ENCODE data around the gene AP3D1. TPM values are rescaled to one million over a fixed set of nuclear protein-coding genes. Genes with fewer than 3 reads are reported as not detected.

AP3D1 gene
- total and polyA plus RNA-seq, 2 donors (not counting 3 experiments of a cell fraction or from before 2014, with no cell fraction given) = 130 to 137 TPM

DNA sequence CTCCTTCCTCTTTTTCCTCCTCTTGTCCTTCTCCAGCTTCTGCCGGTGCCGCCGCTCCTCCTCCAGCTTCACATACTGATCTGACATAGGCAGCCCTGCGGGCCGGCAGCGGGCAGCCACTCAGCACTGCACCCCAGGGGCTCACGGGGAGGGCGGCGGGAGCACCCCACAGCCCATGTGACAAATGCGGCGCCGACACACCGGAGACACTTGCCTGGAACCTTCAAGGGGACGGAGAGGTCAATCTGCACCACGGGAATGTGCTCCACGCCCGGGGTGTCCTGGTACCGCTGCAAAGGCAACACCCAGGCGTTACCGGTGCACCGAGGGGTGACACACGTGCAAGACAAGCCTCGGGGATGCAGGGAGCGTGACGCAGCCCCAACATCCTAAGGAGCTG lies 36.0 kb downstream of the AP3D1 start:
- H3K36me3 ChIP-seq (ENCODE audit: control insufficient read depth in 2 of 2, extremely low read depth in 1 of 2, insufficient read depth in 2 of 2, low read length in 2 of 2) = peaks cover 28 to 85% of the 10 kb centered on the region in 2 experiments
- H3K4me1 ChIP-seq (ENCODE audit: control insufficient read depth, extremely low read depth, insufficient read depth, low read length) = no peaks in the 10 kb centered on the region
- H3K79me2 ChIP-seq (ENCODE audit: control insufficient read depth, insufficient read depth, low read length) = no peaks in the 10 kb centered on the region
- FAIRE-seq (no peak), DNase-seq (ENCODE audit: low read depth, low spot score) (no peak)
- no peak overlapping the region for H3K9ac ChIP-seq (replicated peaks; ENCODE audit: extremely low read depth, insufficient read depth, low read length)
- no peaks in the 10 kb centered on the region for H4K20me1 ChIP-seq (replicated peaks; ENCODE audit: control insufficient read depth, extremely low read depth, insufficient read depth, low read length)
- H3K9me3 ChIP-seq (replicated peaks; ENCODE audit: control insufficient read depth, insufficient read depth, low read length) = no peaks in the 10 kb centered on the region
- H3K27ac ChIP-seq (ENCODE audit: insufficient read depth, low read depth, low read length) = no peak overlapping the region
- intact Hi-C loops (cut with micrococcal nuclease) = no loop called here
- no TSS peak for BruUV-seq (replicated peaks)
- no peak overlapping the region for H3K4me3 ChIP-seq (replicated peaks in 1 of 3; ENCODE audit: insufficient read depth in 1 of 3, low read depth in 1 of 3, low read length in 3 of 3)
- CTCF ChIA-PET = interaction anchor here (0.9 kb wide), 1 partner anchor 9 kb away, joined by 3 read pairs; no protein-coding TSS in a partner anchor
- TF ChIP-seq JUN (IDR thresholded peaks at IDR 0.05; ENCODE audit: borderline replicate concordance, insufficient read depth, insufficient read length, low read depth) (no peak), FOS (IDR thresholded peaks at IDR 0.05; ENCODE audit: borderline replicate concordance, insufficient read depth, low read length) (no peak), POLR2AphosphoS5 (IDR thresholded peaks at IDR 0.05; ENCODE audit: insufficient read depth, low read depth, low read length) (no peak), CTCF (IDR thresholded peaks at IDR 0.05; ENCODE audit: extremely low read depth in 1 of 2, insufficient read depth in 1 of 2, low read depth in 1 of 2, low read length in 2 of 2) (no peak), GATA2 (IDR thresholded peaks at IDR 0.05; ENCODE audit: insufficient read depth, insufficient read length, low read depth, low read length) (no peak), MAX (IDR thresholded peaks at IDR 0.05; ENCODE audit: insufficient read depth, insufficient read length) (no peak), MYC (IDR thresholded peaks at IDR 0.05; ENCODE audit: low read depth, low read length) (no peak), EZH2 (IDR thresholded peaks at IDR 0.05; ENCODE audit: borderline replicate concordance, low read depth, low read length, severe bottlenecking) (no peak), POLR2A (IDR thresholded peaks at IDR 0.05; ENCODE audit: low read depth, low read length) (no peak)
- H2AFZ ChIP-seq (ENCODE audit: low read depth, low read length) = no peak overlapping the region
- dilution Hi-C loops (cut with MboI; ENCODE audit: extremely low pct_ligation_motif_present, low sequenced_read_pairs) = no loop called here
- no peaks in the 10 kb centered on the region for H3K9me1 ChIP-seq (replicated peaks; ENCODE audit: control insufficient read depth, extremely low read depth, insufficient read depth, low read length)
- no peak overlapping the region for H3K4me2 ChIP-seq (ENCODE audit: insufficient read depth, low read length)
- no peaks in the 10 kb centered on the region for H3K27me3 ChIP-seq (ENCODE audit: control insufficient read depth in 2 of 2, insufficient read depth in 2 of 2, low read length in 2 of 2)
- POLR2A ChIA-PET = no interaction called here

All from endothelial cell of umbilical vein (primary cell).